ENCODE data around the gene TRH. TPM values are rescaled to one million over a fixed set of nuclear protein-coding genes. Genes with fewer than 3 reads are reported as not detected.
A peak's percentile ranks its signal among the peaks of the same experiment; 100 is the strongest.

The TRH gene
- polyA plus RNA-seq, 2 donors = not detected

- H3K36me3 ChIP-seq (ENCODE audit: control insufficient read depth in 2 of 2, insufficient read depth in 2 of 2, low read length in 1 of 2) = no peaks in the 10 kb centered on the region
- 3 to 5% methylated on average over 69 to 71 of the region's 71 CpGs for WGBS, 2 donors
- no peaks in the 10 kb centered on the region for H3K9me3 ChIP-seq (ENCODE audit: control insufficient read depth in 2 of 2, insufficient read depth in 1 of 2, low read depth in 1 of 2, low read length in 1 of 2)
- peaks cover 0 to 21% of the 10 kb centered on the region in 2 donors for H3K27me3 ChIP-seq (ENCODE audit: control insufficient read depth in 1 of 2, insufficient read depth in 2 of 2, low read length in 2 of 2)
- peak overlapping the region; percentile 12 to 14 for H3K4me3 ChIP-seq (ENCODE audit: low read depth in 1 of 2, low read length in 2 of 2)
- peaks cover 4 to 6% of the 10 kb centered on the region in 2 donors for H3K4me1 ChIP-seq (ENCODE audit: control insufficient read depth in 2 of 2, insufficient read depth in 2 of 2, low read length in 1 of 2)
- H3K27ac ChIP-seq (ENCODE audit: low read depth in 2 of 2, low read length in 1 of 2) = no peak overlapping the region
These were observed 549 bp downstream of the TRH start for GRCh38 chr3:129974833-129975704.

DNA sequence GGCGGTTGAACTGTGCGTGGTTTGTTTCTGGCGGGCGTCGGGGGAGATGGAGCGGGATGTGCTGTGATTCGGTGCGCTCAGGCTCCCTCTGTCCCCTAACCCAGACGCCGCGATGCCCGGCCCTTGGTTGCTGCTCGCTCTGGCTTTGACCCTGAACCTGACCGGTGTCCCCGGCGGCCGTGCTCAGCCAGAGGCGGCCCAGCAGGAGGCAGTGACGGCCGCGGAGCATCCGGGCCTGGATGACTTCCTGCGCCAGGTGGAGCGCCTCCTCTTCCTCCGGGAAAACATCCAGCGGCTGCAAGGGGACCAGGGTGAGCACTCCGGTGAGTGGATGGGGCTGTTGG lies 1.2 kb downstream of the TRH start:
- H3K4me3 ChIP-seq (ENCODE audit: low read depth in 1 of 2, low read length in 2 of 2) = peak overlapping the region in 1 of 2 donors; percentile 14
- peaks cover 4 to 6% of the 10 kb centered on the region in 2 donors for H3K4me1 ChIP-seq (ENCODE audit: control insufficient read depth in 2 of 2, insufficient read depth in 2 of 2, low read length in 1 of 2)
- WGBS, 2 donors = 9 to 15% methylated on average over 26 to 27 of the region's 27 CpGs
- H3K27me3 ChIP-seq (ENCODE audit: control insufficient read depth in 1 of 2, insufficient read depth in 2 of 2, low read length in 2 of 2) = peaks cover 0 to 21% of the 10 kb centered on the region in 2 donors
- H3K27ac ChIP-seq (ENCODE audit: low read depth in 2 of 2, low read length in 1 of 2) = no peak overlapping the region
- no peaks in the 10 kb centered on the region for H3K36me3 ChIP-seq (ENCODE audit: control insufficient read depth in 2 of 2, insufficient read depth in 2 of 2, low read length in 1 of 2)
- H3K9me3 ChIP-seq (ENCODE audit: control insufficient read depth in 2 of 2, insufficient read depth in 1 of 2, low read depth in 1 of 2, low read length in 1 of 2) = no peaks in the 10 kb centered on the region

- peaks cover 0 to 21% of the 10 kb centered on the region in 2 donors for H3K27me3 ChIP-seq (ENCODE audit: control insufficient read depth in 1 of 2, insufficient read depth in 2 of 2, low read length in 2 of 2)
- H3K4me1 ChIP-seq (ENCODE audit: control insufficient read depth in 2 of 2, insufficient read depth in 2 of 2, low read length in 1 of 2) = peaks cover 4 to 6% of the 10 kb centered on the region in 2 donors
- H3K4me3 ChIP-seq (ENCODE audit: low read depth in 1 of 2, low read length in 2 of 2) = no peak overlapping the region
- no peaks in the 10 kb centered on the region for H3K9me3 ChIP-seq (ENCODE audit: control insufficient read depth in 2 of 2, insufficient read depth in 1 of 2, low read depth in 1 of 2, low read length in 1 of 2)
- no peak overlapping the region for H3K27ac ChIP-seq (ENCODE audit: low read depth in 2 of 2, low read length in 1 of 2)
- H3K36me3 ChIP-seq (ENCODE audit: control insufficient read depth in 2 of 2, insufficient read depth in 2 of 2, low read length in 1 of 2) = no peaks in the 10 kb centered on the region
- 81 to 87% methylated on average over 4 of the region's 4 CpGs for WGBS, 2 donors
These were observed 1.8 kb downstream of the TRH start for GRCh38 chr3:129976286-129976685.

DNA sequence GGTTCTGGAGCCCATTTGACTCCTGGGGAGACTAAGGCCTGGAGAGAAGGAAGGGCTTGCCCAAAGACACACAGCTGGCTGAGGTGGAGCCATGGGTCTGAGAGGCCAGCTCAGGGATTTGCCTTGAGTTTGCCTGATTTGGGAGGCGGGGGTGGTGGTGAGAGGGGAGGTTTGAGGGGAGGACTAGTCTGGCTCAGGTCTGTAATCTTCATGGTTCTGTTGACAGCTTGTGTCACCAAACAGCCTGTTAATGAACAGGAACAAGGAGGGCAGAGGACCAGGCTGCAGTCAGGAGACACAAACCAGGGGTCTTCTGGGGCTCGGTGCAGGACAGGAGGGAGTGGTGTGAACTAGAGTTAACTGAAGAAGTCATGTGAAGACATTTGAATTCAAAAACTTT lies 3.6 kb downstream of the TRH start:
- Histone ChIP-seq H3K4me3 (ENCODE audit: low read depth in 1 of 2, low read length in 2 of 2) (no peak overlapping the region), H3K27me3 (ENCODE audit: control insufficient read depth in 1 of 2, insufficient read depth in 2 of 2, low read length in 2 of 2) (peaks cover 0 to 21% of the 10 kb centered on the region in 2 donors), H3K27ac (ENCODE audit: low read depth in 2 of 2, low read length in 1 of 2) (no peak overlapping the region), H3K4me1 (ENCODE audit: control insufficient read depth in 2 of 2, insufficient read depth in 2 of 2, low read length in 1 of 2) (peaks cover 4 to 6% of the 10 kb centered on the region in 2 donors), H3K9me3 (ENCODE audit: control insufficient read depth in 2 of 2, insufficient read depth in 1 of 2, low read depth in 1 of 2, low read length in 1 of 2) (no peaks in the 10 kb centered on the region), H3K36me3 (ENCODE audit: control insufficient read depth in 2 of 2, insufficient read depth in 2 of 2, low read length in 1 of 2) (no peaks in the 10 kb centered on the region)
- WGBS, 2 donors = 68 to 90% methylated on average over 2 of the region's 2 CpGs

- Histone ChIP-seq H3K4me3 (ENCODE audit: low read depth in 1 of 2, low read length in 2 of 2) (no peak overlapping the region), H3K36me3 (ENCODE audit: control insufficient read depth in 2 of 2, insufficient read depth in 2 of 2, low read length in 1 of 2) (no peaks in the 10 kb centered on the region), H3K4me1 (ENCODE audit: control insufficient read depth in 2 of 2, insufficient read depth in 2 of 2, low read length in 1 of 2) (peaks cover 4 to 6% of the 10 kb centered on the region in 2 donors), H3K9me3 (ENCODE audit: control insufficient read depth in 2 of 2, insufficient read depth in 1 of 2, low read depth in 1 of 2, low read length in 1 of 2) (no peaks in the 10 kb centered on the region), H3K27ac (ENCODE audit: low read depth in 2 of 2, low read length in 1 of 2) (no peak overlapping the region), H3K27me3 (ENCODE audit: control insufficient read depth in 1 of 2, insufficient read depth in 2 of 2, low read length in 2 of 2) (peaks cover 0 to 13% of the 10 kb centered on the region in 2 donors)
- 81 to 91% methylated on average over 5 of the region's 5 CpGs for WGBS, 2 donors
These were observed 5.4 kb downstream of the TRH start for GRCh38 chr3:129979905-129980304.

- no peaks in the 10 kb centered on the region for H3K4me1 ChIP-seq (ENCODE audit: control insufficient read depth in 2 of 2, insufficient read depth in 2 of 2, low read length in 1 of 2)
- 82% methylated on average over 8 of the region's 8 CpGs for WGBS, 2 donors
- no peaks in the 10 kb centered on the region for H3K36me3 ChIP-seq (ENCODE audit: control insufficient read depth in 2 of 2, insufficient read depth in 2 of 2, low read length in 1 of 2)
These were observed 9.0 kb downstream of the TRH start for GRCh38 chr3:129983561-129983960.

GRCh38 chr3:129984125-129984524 lies 9.6 kb downstream of the TRH start:
- 75 to 92% methylated on average over 2 of the region's 2 CpGs for WGBS, 2 donors
- no peaks in the 10 kb centered on the region for H3K27me3 ChIP-seq (ENCODE audit: control insufficient read depth in 1 of 2, insufficient read depth in 2 of 2, low read length in 2 of 2)
- no peaks in the 10 kb centered on the region for H3K9me3 ChIP-seq (ENCODE audit: control insufficient read depth in 2 of 2, insufficient read depth in 1 of 2, low read depth in 1 of 2, low read length in 1 of 2)

More at GRCh38 chr3:129983561-129983960, 9.0 kb downstream of the TRH start:
- Histone ChIP-seq H3K27ac (ENCODE audit: low read depth in 2 of 2, low read length in 1 of 2) (no peak overlapping the region), H3K4me3 (ENCODE audit: low read depth in 1 of 2, low read length in 2 of 2) (no peak overlapping the region), H3K27me3 (ENCODE audit: control insufficient read depth in 1 of 2, insufficient read depth in 2 of 2, low read length in 2 of 2) (no peaks in the 10 kb centered on the region), H3K9me3 (ENCODE audit: control insufficient read depth in 2 of 2, insufficient read depth in 1 of 2, low read depth in 1 of 2, low read length in 1 of 2) (no peaks in the 10 kb centered on the region)

GRCh38 chr3:129985113-129985512 lies 10.6 kb downstream of the TRH start:
- WGBS, 2 donors = 89 to 91% methylated on average over 14 of the region's 14 CpGs
- Histone ChIP-seq H3K4me3 (ENCODE audit: low read depth in 1 of 2, low read length in 2 of 2) (no peak overlapping the region), H3K4me1 (ENCODE audit: control insufficient read depth in 2 of 2, insufficient read depth in 2 of 2, low read length in 1 of 2) (no peaks in the 10 kb centered on the region), H3K27me3 (ENCODE audit: control insufficient read depth in 1 of 2, insufficient read depth in 2 of 2, low read length in 2 of 2) (no peaks in the 10 kb centered on the region), H3K9me3 (ENCODE audit: control insufficient read depth in 2 of 2, insufficient read depth in 1 of 2, low read depth in 1 of 2, low read length in 1 of 2) (no peaks in the 10 kb centered on the region), H3K36me3 (ENCODE audit: control insufficient read depth in 2 of 2, insufficient read depth in 2 of 2, low read length in 1 of 2) (no peaks in the 10 kb centered on the region), H3K27ac (ENCODE audit: low read depth in 2 of 2, low read length in 1 of 2) (no peak overlapping the region)

More at GRCh38 chr3:129984125-129984524, 9.6 kb downstream of the TRH start:
- no peaks in the 10 kb centered on the region for H3K4me1 ChIP-seq (ENCODE audit: control insufficient read depth in 2 of 2, insufficient read depth in 2 of 2, low read length in 1 of 2)
- no peaks in the 10 kb centered on the region for H3K36me3 ChIP-seq (ENCODE audit: control insufficient read depth in 2 of 2, insufficient read depth in 2 of 2, low read length in 1 of 2)
- H3K27ac ChIP-seq (ENCODE audit: low read depth in 2 of 2, low read length in 1 of 2) = no peak overlapping the region
- no peak overlapping the region for H3K4me3 ChIP-seq (ENCODE audit: low read depth in 1 of 2, low read length in 2 of 2)

GRCh38 chr3:129988429-129988828 lies 13.9 kb downstream of the TRH start:
- Histone ChIP-seq H3K36me3 (ENCODE audit: control insufficient read depth in 2 of 2, insufficient read depth in 2 of 2, low read length in 1 of 2) (no peaks in the 10 kb centered on the region), H3K4me1 (ENCODE audit: control insufficient read depth in 2 of 2, insufficient read depth in 2 of 2, low read length in 1 of 2) (no peaks in the 10 kb centered on the region), H3K9me3 (ENCODE audit: control insufficient read depth in 2 of 2, insufficient read depth in 1 of 2, low read depth in 1 of 2, low read length in 1 of 2) (no peaks in the 10 kb centered on the region), H3K27ac (ENCODE audit: low read depth in 2 of 2, low read length in 1 of 2) (no peak overlapping the region), H3K4me3 (ENCODE audit: low read depth in 1 of 2, low read length in 2 of 2) (no peak overlapping the region), H3K27me3 (ENCODE audit: control insufficient read depth in 1 of 2, insufficient read depth in 2 of 2, low read length in 2 of 2) (no peaks in the 10 kb centered on the region)
- WGBS, 2 donors = 61 to 76% methylated on average over 10 of the region's 10 CpGs

DNA sequence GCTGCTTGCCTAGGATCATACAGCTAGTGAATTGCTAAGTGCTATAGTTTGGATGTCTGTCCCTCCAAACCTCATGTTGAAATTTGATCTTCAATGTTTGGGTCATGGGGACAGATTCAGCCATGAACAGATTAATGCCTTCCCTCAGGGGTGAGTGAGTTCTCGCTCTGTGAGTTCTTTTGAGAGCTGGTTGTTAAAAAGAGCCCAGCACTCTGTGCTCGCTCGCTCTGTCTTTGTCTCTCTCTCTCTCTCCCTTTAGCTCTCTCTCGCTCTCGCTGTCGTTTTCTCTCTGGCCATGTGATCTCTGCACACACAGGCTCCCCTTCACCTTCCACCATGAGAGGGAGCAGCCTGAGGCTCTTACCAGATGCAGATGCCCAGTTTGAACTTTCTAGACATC lies 14.9 kb downstream of the TRH start:
- Histone ChIP-seq H3K4me1 (ENCODE audit: control insufficient read depth in 2 of 2, insufficient read depth in 2 of 2, low read length in 1 of 2) (no peaks in the 10 kb centered on the region), H3K27ac (ENCODE audit: low read depth in 2 of 2, low read length in 1 of 2) (no peak overlapping the region), H3K36me3 (ENCODE audit: control insufficient read depth in 2 of 2, insufficient read depth in 2 of 2, low read length in 1 of 2) (no peaks in the 10 kb centered on the region), H3K9me3 (ENCODE audit: control insufficient read depth in 2 of 2, insufficient read depth in 1 of 2, low read depth in 1 of 2, low read length in 1 of 2) (no peaks in the 10 kb centered on the region), H3K27me3 (ENCODE audit: control insufficient read depth in 1 of 2, insufficient read depth in 2 of 2, low read length in 2 of 2) (no peaks in the 10 kb centered on the region), H3K4me3 (ENCODE audit: low read depth in 1 of 2, low read length in 2 of 2) (no peak overlapping the region)
- 73% methylated on average over 6 of the region's 6 CpGs for WGBS, 2 donors

Data from esophagus (tissue), 2 donors.